BLaER1 treated with 17β-estradiol and CSF1 and Interleukin-3, amounts not matched to agents 10 nM and 100 nM (cell line): Measurements from ENCODE around the gene ADAMTS2.

Source experiments
- H3K27ac ChIP-seq, 11 experiments: shearing (Covaris generic); formaldehyde crosslinking; 2 replicates each; pipeline ENCODE4 v1.8.1; 2022
- H3K27me3 ChIP-seq, 11 experiments: shearing (Covaris generic); formaldehyde crosslinking; 2 replicates each; pipeline ENCODE4 v1.8.1; 2022
- H3K36me3 ChIP-seq, 11 experiments: shearing (Covaris generic); formaldehyde crosslinking; 2 replicates each; pipeline ENCODE4 v1.8.1; 2022
- H3K4me1 ChIP-seq, 10 experiments: shearing (Covaris generic); formaldehyde crosslinking; 2 replicates each; pipeline ENCODE4 v1.8.1; 2022
- H3K4me2 ChIP-seq, 11 experiments: shearing (Covaris generic); formaldehyde crosslinking; 2 replicates each; pipeline ENCODE4 v1.8.1; 2022
- H3K4me3 ChIP-seq, 10 experiments: shearing (Covaris generic); formaldehyde crosslinking; 2 replicates each; pipeline ENCODE4 v1.8.1; 2022
- H3K9ac ChIP-seq, 11 experiments: shearing (Covaris generic); formaldehyde crosslinking; 2 replicates each; pipeline ENCODE4 v1.8.1; 2022
- H3K9me3 ChIP-seq, 11 experiments: shearing (Covaris generic); formaldehyde crosslinking; replicated peaks in 1 of 11; 2 replicates each; pipeline ENCODE4 v1.8.1; 2022
- H4K20me1 ChIP-seq, 11 experiments: shearing (Covaris generic); formaldehyde crosslinking; 2 replicates each; pipeline ENCODE4 v1.8.1; 2022
- Cebpa-rat ChIP-seq, 11 experiments: shearing (Covaris generic); IDR thresholded peaks; 2 replicates each; pipeline ENCODE4 v1.8.1; 2022

Gene ADAMTS2

GRCh38 chr5:179307013-179307800 is 38.1 kb downstream of the ADAMTS2 start:
- Histone ChIP-seq H3K4me1 (peaks cover 15 to 37% (median 31%) of the 10 kb centered on the region in 10 experiments), H3K9ac (no peak overlapping the region), H3K4me2 (no peak overlapping the region), H4K20me1 (no peaks in the 10 kb centered on the region; a peak in 1 of 22 replicates), H3K9me3 (peaks cover 15 to 30% (median 24%) of the 10 kb centered on the region in 11 experiments), H3K4me3 (no peak overlapping the region), H3K27ac (no peak overlapping the region), H3K36me3 (no peaks in the 10 kb centered on the region), H3K27me3 (no peaks in the 10 kb centered on the region)
- no peak for TF ChIP-seq Cebpa-rat (IDR thresholded peaks at IDR 0.05)

- H3K27me3 ChIP-seq, result no peaks in the 10 kb centered on the region
- H3K9me3 ChIP-seq, result peaks cover 15 to 28% (median 24%) of the 10 kb centered on the region in 11 experiments
- H3K4me2 ChIP-seq, result no peak overlapping the region
- H4K20me1 ChIP-seq, result no peaks in the 10 kb centered on the region; a peak in 1 of 22 replicates
- no peak overlapping the region for H3K27ac ChIP-seq
- H3K36me3 ChIP-seq, result no peaks in the 10 kb centered on the region
- no peak overlapping the region for H3K4me3 ChIP-seq
- peaks cover 21 to 43% (median 37%) of the 10 kb centered on the region in 10 experiments for H3K4me1 ChIP-seq
- TF ChIP-seq Cebpa-rat (IDR thresholded peaks at IDR 0.05), result no peak
- no peak overlapping the region for H3K9ac ChIP-seq
Measured at GRCh38 chr5:179306191-179307012, 38.9 kb downstream of the ADAMTS2 start.

GRCh38 chr5:179304871-179305270 is 40.4 kb downstream of the ADAMTS2 start:
- no peak overlapping the region for H3K4me3 ChIP-seq
- H3K9ac ChIP-seq, result no peak overlapping the region
- H3K9me3 ChIP-seq, result peaks cover 15 to 28% (median 24%) of the 10 kb centered on the region in 11 experiments
- H4K20me1 ChIP-seq, result 0 out of 22 replicates have a peak, but pooled peaks cover 0 to 4% (median 0%) of the 10 kb centered on the region in 11 experiments
- H3K36me3 ChIP-seq, result no peaks in the 10 kb centered on the region
- H3K4me1 ChIP-seq, result peaks cover 21 to 31% (median 24%) of the 10 kb centered on the region in 10 experiments
- H3K27me3 ChIP-seq, result no peaks in the 10 kb centered on the region
- no peak overlapping the region for H3K27ac ChIP-seq
- no peak overlapping the region for H3K4me2 ChIP-seq
- no peak for TF ChIP-seq Cebpa-rat (IDR thresholded peaks at IDR 0.05)

- no peak overlapping the region for H3K4me2 ChIP-seq
- peaks cover 15 to 30% (median 24%) of the 10 kb centered on the region in 11 experiments for H3K9me3 ChIP-seq
- H3K27me3 ChIP-seq, result no peaks in the 10 kb centered on the region
- TF ChIP-seq Cebpa-rat (IDR thresholded peaks at IDR 0.05), result no peak
- no peak overlapping the region for H3K9ac ChIP-seq
- H3K27ac ChIP-seq, result no peak overlapping the region
- H3K36me3 ChIP-seq, result no peaks in the 10 kb centered on the region
- no peak overlapping the region for H3K4me3 ChIP-seq
- H3K4me1 ChIP-seq, result peaks cover 18 to 27% (median 23%) of the 10 kb centered on the region in 10 experiments
- H4K20me1 ChIP-seq, result 0 out of 22 replicates have a peak, but pooled peaks cover 0 to 4% (median 0%) of the 10 kb centered on the region in 11 experiments
Measured at GRCh38 chr5:179304466-179304865, 40.8 kb downstream of the ADAMTS2 start.

- no peaks in the 10 kb centered on the region for H3K36me3 ChIP-seq
- H3K4me1 ChIP-seq, result peaks cover 11 to 23% (median 17%) of the 10 kb centered on the region in 10 experiments
- no peak for TF ChIP-seq Cebpa-rat (IDR thresholded peaks at IDR 0.05)
- H3K27me3 ChIP-seq, result no peaks in the 10 kb centered on the region
- H4K20me1 ChIP-seq, result 0 out of 22 replicates have a peak, but pooled peaks cover 0 to 4% (median 0%) of the 10 kb centered on the region in 11 experiments
- peak overlapping the region in 8 of 11 experiments; percentile 30 to 73 (median 62); a peak in 11 of 22 replicates for H3K4me2 ChIP-seq
- no peak overlapping the region for H3K4me3 ChIP-seq
- H3K9me3 ChIP-seq, result peaks cover 15 to 35% (median 24%) of the 10 kb centered on the region in 11 experiments
- peak overlapping the region in 2 of 11 experiments; percentile 53 to 60; a peak in 2 of 22 replicates for H3K27ac ChIP-seq
- H3K9ac ChIP-seq, result no peak overlapping the region
Measured at GRCh38 chr5:179303451-179304200, 41.6 kb downstream of the ADAMTS2 start.

GRCh38 chr5:179302499-179303185 is 42.6 kb downstream of the ADAMTS2 start:
- TF ChIP-seq Cebpa-rat (IDR thresholded peaks at IDR 0.05), result no peak
- H3K4me2 ChIP-seq, result peak overlapping the region; percentile 31 to 73 (median 60)
- H3K27me3 ChIP-seq, result no peaks in the 10 kb centered on the region

GRCh38 chr5:179301796-179302195 is 43.5 kb downstream of the ADAMTS2 start:
- H3K4me1 ChIP-seq, result peaks cover 11 to 23% (median 19%) of the 10 kb centered on the region in 10 experiments
- H3K27ac ChIP-seq, result peak overlapping the region in 7 of 11 experiments; percentile 40 to 71 (median 53); a peak in 8 of 22 replicates
- H3K27me3 ChIP-seq, result no peaks in the 10 kb centered on the region
- no peak overlapping the region for H3K4me3 ChIP-seq
- H3K9me3 ChIP-seq, result peaks cover 20 to 42% (median 26%) of the 10 kb centered on the region in 11 experiments
- 0 out of 22 replicates have a peak, but pooled peaks cover 0 to 4% (median 0%) of the 10 kb centered on the region in 11 experiments for H4K20me1 ChIP-seq
- peak overlapping the region; percentile 30 to 73 (median 58); a peak in 13 of 22 replicates for H3K4me2 ChIP-seq
- H3K9ac ChIP-seq, result no peak overlapping the region
- no peaks in the 10 kb centered on the region for H3K36me3 ChIP-seq
- TF ChIP-seq Cebpa-rat (IDR thresholded peaks at IDR 0.05), result no peak

More at GRCh38 chr5:179302499-179303185, 42.6 kb downstream of the ADAMTS2 start:
- Histone ChIP-seq H3K9ac (peak overlapping the region in 1 of 11 experiments; percentile 36; a peak in 1 of 22 replicates), H3K9me3 (peaks cover 20 to 42% (median 26%) of the 10 kb centered on the region in 11 experiments), H4K20me1 (0 out of 22 replicates have a peak, but pooled peaks cover 0 to 4% (median 0%) of the 10 kb centered on the region in 11 experiments), H3K4me3 (no peak overlapping the region; a peak in 1 of 20 replicates), H3K36me3 (no peaks in the 10 kb centered on the region), H3K27ac (peak overlapping the region; percentile 17 to 71 (median 53); a peak in 18 of 22 replicates), H3K4me1 (peaks cover 11 to 23% (median 19%) of the 10 kb centered on the region in 10 experiments)
